ENCODE results near the gene SMIM29.
"Not testable (repeated sequence)": the region's sequence is repeated elsewhere in the genome, so short reads cannot be mapped to it uniquely, and the experiment has no call there.

The SMIM29 gene

GRCh38 chr6:34248727-34249468 lies at the start of gene SMIM29:
Gene SMIM29 (minus strand): TSS chr6:34249006. CDS start chr6:34247791, 1,215 bp downstream.
- peak; percentile 98 for DNase-seq

DNA sequence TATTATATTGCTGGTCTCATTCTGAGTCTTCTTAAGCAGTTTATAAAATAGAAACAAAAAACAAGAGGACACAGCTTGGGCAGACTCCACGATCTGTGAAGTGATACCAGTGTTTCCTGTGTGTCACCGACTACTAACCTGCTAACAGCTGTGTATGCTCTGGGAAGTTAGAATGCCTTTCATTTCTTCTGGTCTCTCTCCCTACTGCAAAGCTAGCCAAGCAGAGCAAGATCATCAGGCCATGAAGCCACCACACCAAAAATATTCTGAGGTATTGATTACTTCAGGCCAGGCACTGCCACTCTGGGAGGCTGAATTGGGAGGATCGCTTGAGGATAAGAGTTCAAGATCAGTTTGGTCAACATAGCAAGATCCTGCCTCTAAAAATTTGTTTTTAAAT lies 46.9 kb upstream of the SMIM29 start:
- no peak for DNase-seq

DNA sequence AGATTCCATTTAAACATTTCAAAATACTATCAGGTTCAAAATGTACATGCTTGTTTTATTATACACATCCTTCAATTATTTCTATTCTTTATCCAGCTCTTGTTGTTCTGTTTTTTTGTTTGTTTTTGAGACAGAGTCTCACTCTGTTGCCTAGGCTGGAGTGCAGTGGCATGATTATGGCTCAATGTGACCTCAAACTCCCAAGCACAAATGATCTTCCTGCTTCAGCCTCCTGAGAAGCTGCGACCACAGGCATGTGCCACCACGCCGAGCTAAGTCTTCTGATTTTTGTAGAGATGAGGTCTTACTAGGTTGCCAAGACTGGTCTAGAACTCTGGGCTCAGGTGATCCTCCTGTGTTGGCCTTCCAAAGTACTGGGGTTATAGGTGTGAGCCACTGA lies 44.1 kb upstream of the SMIM29 start:
- no peak for DNase-seq

GRCh38 chr6:34289137-34289536 lies 40.3 kb upstream of the SMIM29 start:
- DNase-seq, result no peak

GRCh38 chr6:34288581-34288980 lies 39.8 kb upstream of the SMIM29 start:
- DNase-seq, result no peak

- DNase-seq, result no peak
These were observed 36.8 kb upstream of the SMIM29 start for GRCh38 chr6:34285448-34286164.

- DNase-seq, result peak; percentile 68
These were observed 36.0 kb upstream of the SMIM29 start for GRCh38 chr6:34284563-34285447.

DNA sequence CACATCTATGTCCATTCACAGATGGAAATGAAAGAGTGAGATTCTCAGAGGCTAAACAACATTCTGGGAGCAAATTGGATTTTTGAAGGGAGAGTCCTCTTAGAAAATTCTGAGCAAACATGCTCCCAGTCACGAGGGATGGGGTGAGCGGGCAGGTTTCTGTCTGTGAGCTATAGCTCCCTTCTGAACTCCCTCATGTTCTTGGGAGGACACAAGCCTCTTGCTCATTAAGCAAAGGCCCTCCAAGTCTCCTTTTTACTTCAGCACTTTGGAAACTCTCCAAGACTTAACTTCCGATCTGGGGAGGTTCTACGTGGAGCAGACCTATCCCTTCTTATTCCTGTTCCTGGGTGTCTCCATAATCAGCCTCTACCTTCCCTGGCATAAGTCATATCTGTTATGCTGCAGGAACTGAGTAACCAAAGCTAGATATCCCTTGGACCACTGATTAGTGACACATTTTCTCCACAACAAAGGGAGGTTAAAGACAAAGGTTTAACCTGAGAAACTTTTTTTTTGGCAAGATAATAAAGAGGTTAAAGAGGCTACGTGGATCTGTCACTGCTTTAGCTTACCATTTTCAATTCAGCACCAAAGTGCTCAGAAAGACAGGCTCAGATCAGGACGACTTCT lies 33.0 kb upstream of the SMIM29 start:
- DNase-seq, result no peak

- DNase-seq, result no peak
These were observed 31.4 kb upstream of the SMIM29 start for GRCh38 chr6:34280216-34280615.

GRCh38 chr6:34278833-34279232 lies 30.0 kb upstream of the SMIM29 start:
- no peak for DNase-seq

DNA sequence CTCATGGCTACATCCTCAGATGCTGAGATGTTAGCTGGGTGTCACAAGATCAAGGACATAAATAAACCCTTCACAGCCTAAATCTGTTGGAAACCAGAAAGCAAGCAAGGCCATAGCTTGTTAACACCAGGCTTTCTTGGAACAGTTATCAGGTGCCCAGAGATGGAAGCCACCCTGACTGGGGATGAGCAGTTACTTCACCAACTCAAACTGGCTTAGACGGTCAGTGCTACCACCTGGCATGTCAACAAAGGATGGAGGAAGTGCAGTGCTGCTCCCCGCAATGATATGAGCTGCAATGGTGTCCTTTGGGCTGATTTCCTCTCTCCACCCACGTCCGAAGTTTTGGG lies 28.9 kb upstream of the SMIM29 start:
- no peak for DNase-seq

DNA sequence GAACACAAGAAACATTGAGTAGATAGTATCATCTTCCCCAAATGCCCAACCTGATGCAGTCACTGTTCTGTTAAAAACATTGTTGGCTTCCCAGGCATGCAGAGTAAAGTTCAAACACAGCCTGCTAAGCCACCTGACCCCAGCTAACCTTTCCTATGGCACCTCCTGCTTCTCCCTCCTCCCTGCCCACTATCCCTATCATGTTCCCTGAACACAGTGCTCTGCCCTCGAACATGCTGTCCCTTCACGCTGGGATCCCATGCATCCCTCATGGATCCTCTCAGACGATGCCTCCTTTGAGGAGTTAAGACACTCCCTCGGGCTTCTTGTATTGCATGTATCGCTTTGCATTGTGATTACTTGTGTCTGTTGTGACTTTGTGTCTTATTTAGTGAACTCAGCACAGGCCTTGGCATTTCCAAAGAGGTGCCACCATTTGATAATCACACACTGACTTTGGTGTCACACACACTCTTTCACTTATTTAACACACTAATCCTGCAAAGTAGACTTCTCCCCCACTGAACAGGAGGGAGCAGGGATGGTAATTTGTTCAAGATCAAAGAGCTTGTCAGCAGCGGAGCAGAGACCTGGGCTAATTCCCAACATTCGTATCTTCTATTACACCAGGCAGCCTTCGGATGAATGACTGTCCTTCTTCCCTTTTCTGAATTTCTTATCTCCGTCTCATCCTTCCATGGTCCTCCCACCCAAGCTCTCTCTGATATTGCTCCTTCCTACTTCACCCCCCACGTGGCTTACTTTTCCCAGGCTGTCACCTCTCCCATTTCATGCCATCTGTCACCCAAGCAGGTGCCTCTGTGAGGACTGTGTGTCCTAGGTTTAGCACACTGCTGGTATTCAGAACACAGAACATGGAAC lies 28.3 kb upstream of the SMIM29 start:
- peak; percentile 74 for DNase-seq

DNA sequence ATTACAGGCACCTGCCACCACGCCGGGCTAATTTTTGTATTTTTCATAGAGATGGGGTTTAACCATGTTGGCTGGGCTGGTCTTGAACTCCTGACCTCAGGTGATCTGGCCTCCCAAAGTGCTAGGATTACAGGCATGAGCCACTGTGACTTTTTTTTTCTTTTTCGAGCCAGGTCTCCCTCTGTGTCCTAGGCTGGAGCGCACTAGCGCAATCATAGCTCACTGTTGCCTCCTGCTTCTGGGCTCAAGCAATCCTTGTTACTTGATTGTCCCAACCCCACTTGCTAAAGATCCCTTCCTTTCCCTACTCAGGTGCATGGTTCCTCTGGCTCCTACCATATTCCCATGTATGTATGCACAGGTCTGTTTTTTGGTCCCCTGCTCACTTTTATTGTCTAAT lies 27.4 kb upstream of the SMIM29 start:
- DNase-seq, result no peak

DNA sequence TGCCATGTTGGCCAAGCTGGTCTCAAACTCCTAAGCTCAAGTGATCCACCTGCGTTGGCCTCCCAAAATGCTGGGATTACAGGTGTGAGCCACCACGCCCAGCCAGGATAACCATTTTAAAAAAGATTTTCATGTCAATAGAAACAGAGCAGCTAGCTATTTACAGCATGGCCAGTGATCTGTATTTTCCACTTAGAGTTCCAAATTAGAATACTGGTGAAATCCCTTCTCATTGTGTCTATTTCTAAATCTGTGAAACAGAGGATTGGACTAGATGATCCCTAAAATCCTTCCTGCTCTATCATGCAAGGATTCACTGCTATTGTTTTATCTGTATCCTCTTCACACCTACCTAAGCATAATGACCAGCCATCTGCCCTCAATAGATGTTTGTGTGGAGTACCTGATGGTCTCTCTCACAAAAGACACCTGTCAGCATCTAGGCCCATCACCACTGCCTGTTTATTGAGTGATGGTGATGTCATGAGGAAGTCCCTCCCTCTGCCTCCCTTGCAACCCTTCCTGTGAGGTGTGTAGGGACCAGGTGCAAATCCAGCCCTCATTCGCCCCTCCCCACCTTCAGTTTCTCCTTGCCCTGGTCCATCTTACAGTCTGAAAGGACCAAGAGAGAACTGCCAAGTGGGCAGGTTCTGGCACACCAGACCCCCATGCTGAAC lies 26.5 kb upstream of the SMIM29 start:
- no peak for DNase-seq

DNA sequence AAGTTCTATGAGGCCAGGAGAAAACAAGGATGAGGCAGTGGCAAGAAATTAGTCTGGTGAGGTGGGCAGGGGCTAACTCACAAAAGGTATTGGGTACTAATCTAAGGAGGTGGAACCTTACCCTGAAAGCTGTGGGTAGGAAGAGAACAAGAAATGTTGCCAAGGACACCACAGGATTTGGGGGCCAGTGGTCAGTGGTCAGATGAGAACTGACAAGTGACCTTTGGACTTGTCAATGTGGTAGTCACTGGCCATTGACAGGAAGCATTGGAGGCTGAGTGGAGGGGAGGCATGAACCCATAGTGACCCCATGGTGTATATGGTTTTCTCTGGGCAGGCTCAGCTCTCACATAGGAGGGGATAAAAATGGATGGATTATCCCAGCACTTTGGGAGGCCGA lies 25.3 kb upstream of the SMIM29 start:
- DNase-seq, result peak; percentile 33

DNA sequence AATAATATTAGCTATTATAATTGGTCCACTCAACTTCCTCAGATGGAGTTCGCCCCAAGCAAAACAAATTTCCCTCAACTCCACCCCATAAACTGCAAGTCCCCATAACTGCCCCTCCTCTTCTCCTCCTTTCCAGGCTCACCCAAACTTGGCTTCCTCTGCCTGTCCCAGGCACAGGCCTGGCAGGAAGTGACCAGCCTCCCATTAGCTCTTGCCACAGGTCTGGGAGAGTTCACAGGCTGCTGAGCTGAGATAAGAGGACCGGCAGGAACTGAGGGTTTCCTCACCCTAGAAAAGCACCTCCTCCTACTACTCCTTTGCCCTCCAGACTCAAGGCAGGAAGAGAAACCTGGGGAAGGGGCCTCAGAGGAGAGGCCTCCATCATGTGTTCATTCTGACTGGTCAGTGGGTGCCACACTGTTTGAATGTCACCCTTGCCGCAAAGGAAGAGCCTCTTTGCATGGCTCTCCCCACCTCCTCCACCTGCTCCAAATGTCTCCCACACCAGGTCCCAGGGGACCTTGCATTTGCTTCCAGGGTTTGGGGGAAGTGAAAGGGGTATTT lies 24.5 kb upstream of the SMIM29 start:
- DNase-seq, result peak; percentile 97

GRCh38 chr6:34272013-34272926 lies 23.5 kb upstream of the SMIM29 start:
- no peak for DNase-seq

DNA sequence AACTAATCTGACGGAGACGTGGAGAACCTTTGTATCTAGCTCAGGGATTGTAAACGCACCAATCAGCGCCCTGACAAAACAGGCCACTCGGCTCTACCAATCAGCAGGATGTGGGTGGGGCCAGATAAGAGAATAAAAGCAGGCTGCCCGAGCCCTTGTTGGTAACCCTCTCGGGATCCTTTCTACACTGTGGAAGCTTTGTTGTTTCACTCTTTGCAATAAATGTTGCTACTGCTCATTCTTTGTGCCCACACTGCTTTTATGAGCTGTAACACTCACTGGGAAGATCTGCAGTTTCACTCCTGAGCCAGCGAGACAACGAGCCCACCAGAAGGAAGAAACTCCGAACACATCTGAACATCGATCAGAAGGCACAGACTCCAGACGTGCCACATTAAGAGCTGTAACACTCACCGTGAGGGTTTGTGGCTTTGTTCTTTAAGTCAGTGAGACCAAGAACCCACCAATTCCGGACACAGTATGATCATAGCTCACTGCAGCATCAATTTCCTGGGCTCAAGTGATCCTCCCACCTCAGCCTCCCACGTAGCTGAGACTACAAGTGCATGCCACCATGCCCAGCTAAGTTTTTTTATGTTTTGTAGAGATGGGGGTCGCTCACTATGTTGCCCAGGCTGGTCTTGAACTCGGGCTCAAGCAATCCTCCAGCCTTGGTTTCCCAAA lies 21.0 kb upstream of the SMIM29 start:
- not testable (repeated sequence) for DNase-seq

DNA sequence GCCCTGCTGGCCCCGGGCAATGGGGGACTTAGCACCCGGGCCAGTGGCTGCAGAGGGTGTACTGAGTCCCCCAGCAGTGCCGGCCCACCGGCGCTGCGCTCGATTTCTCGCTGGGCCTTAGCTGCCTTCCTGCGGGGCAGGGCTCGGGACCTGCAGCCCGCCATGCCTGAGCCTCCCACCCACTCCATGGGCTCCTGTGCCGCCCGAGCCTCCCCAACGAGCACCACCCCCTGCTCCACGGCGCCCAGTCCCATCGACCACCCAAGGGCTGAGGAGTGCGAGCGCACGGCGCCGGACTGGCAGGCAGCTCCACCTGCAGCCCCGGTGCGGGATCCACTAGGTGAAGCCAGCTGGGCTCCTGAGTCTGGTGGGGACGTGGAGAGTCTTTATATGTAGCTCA lies 20.3 kb upstream of the SMIM29 start:
- DNase-seq, result not testable (repeated sequence)
